HG03521 (cell line): ENCODE measurements around the gene PTPRO.

Source experiments
- ATAC-seq: cut with Tn5 transposase; IDR thresholded peaks from one replicate; pipeline ENCODE4 v1.9.1; 2021; ENCODE audit warnings: mild to moderate bottlenecking, moderate library complexity; ENCODE audit not compliant: unreplicated experiment

The PTPRO gene

DNA sequence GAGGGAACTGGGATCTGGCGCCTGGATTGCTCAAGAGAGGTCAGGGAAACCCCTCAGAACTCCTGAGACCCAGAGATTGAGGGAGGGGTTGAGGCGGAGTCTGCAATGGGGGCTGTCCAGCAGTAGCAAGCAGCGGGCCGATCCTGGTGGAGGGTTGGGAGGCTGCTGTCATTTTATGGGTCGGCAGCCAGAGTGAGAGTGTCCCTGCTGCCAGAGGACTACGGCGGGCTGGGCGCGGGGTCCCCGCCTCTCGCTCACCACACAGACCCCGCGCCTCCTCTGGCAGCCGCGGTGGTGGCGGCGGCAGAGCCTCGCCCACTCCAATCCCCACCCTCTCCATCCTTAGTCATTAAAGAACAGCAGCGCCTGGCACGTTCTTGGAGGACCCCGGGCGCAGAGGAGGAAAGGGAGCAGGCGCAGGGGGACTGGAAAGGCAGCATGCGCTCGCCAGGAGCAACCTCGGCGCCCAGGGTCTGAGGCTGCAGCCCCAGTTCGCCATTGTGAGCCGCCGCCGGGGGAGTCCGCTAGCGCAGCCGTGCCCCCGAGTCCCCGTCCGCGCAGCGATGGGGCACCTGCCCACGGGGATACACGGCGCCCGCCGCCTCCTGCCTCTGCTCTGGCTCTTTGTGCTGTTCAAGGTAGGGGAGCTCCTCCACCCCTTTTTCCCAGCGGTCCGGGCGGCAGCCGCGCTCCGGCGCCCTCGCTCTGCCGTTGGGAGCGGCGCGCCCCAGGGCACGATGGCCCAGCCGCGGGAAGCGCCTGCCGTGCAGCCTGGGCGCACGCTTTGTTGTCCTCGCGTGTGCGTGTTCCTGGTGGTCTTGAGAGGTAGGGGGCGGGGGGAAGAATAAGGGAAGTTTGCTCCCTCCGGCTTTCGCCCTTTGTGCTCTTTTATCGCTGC, at the start of gene PTPRO:
Gene PTPRO, plus strand, starts transcription at position 345 of the 898 bp plus-strand sequence.
- no peak for ATAC-seq

DNA sequence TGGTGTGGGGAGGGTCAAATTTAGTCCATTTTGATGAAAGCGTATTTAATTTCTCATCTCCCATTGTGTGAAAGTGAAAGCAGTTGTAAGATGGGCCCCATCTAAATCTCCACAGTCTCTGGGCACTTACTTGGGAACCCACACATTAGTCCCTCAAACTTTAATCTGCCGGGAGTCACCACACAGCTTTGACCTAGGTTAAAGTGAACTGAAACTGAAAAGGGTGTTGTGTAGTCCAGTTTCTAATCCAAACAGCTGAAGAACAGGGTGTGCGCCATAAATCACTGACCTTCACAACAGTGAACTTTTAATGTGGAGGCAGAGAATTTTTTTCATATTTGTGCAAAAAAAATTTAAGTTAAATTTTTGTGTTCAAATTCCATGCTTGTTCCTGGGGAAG, 48.4 kb upstream of the PTPRO start:
- no peak for ATAC-seq

DNA sequence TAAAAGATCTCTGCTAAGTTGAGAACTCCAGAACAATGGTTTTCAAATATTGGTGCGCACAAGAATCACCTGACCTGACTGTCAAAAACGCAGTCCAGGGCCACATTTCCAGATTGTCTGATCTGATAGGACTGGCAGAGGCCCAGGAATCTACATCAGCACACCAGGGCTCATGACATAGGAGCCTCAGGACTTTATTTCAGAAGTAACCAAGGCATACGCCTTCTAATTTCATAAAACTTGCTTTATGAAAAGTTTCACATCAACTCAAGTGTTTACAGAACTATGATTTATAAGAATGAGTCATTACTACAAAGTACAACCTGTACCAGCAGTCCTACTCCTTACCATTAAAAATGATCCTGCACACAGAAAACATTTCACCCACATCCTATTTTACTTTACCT, 47.7 kb upstream of the PTPRO start:
- no peak for ATAC-seq

DNA sequence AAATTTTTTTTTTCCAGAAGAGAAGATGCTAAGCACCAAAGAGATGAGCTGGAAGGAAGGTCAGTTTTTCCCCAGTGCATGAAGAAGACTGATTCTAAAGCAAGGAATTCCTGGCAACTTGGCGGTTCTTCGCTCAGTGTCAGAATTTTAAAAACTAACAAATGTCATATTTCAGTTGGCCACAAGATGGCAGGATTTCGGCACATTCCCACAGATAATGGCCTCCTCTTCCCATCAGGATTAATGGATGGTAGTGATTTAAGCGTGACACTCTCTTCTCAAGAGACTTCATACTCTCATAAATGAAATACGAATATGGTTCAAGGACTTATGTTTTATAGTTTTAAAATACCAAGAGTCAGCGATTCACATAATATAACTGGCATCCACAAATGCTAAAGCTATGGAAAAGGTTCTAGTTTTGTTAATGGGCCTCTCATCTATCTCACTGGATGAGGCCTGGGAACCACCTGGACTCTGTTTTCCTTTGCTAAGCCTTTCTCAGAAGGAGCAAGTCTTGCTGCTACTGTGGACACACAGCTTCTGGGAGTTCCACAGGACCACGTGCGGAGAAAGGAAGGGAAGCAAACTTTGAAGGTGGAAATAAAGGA, 46.1 kb upstream of the PTPRO start:
- no peak for ATAC-seq

DNA sequence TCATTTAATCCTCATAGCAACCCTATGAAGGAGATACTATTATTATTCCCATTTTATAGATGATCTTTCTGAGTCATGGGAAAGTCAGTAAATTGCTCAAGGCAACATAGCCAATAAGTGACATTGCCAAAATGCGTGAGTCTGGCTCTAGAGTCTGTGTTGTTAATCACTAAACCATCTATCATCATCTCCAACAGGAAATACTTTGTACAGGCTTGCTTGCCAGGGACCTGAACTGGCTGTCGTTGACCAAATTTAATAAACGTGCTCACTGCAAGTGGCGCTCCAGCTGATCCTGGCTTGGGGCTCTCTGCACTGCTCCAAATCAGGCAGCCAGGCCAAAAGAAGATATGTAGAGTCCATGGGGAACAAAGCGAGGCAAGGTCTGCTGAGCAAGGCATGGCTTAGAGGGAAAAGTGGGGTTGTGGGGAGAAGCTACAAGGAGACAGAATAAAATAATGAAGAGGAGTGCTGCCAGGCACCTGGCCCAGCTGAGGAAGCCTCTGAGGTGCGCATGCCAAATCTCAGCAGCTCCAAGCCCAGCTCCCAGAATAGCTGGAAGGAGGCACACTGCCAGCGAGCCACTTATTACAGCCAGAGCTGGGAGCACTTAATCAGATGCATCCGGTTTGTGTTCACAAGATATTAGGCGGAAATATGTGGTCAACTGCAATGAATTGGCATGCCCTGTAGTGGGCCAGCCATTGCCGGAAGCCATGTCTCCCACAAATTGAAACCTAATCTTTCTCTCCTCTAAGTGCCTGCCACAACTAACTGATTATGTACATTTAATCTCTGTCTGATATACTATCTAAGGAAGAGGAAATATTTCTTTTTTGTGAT, 43.3 kb upstream of the PTPRO start:
- ATAC-seq = peak; percentile 86

DNA sequence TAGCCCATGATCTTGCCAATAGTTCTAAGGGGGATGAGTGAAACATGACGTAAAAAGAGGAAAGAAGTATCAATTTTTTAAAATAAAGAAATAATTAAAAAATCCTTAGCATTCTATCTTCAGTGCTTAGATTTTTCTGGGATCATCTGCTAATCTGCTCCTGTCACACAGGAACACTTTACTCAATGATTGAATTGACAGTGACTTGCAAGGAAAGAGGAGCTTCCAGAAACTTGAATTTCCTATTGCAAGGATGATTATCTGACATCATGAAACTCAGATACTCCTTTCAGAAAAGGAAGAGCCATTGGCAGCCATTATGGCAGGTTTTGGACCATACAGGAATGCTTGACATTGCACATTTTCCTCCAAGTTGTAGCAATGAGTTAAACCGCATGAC, 41.4 kb upstream of the PTPRO start:
- ATAC-seq = no peak

DNA sequence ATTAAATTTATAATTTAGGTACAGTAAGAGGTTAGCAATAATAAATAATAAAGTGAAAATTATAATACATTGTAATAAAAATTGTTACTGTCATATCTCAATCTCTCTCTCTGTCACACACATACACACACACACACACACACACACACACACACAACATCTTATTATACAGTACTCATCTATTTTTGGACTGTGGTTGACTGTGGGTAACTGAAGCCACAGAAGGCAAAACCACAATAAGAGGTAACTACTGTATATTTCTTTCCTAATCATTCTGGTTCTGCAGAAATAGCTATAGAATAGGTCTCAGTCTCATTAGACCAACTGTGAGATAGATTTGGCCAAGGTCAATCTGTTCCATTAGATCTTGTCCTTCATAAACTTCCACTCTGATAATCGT, 33.1 kb upstream of the PTPRO start:
- no peak for ATAC-seq

DNA sequence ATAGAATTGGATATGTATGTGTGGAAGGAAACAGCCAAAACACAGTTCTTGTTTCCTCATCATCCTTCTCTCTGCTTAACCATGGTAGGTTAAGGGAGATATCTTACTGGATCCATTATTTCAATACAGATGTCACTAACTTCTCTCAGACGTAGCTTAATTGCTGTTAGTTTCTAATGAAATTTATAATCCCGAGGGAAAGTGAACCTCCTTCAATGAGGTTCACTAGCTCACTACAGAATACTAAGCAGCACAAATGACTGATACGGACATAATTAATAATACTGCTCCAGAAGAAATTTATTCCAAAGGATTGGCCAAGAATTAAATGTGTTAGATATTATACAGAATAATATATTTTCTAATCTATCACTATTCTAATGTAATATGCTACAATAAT, 28.6 kb upstream of the PTPRO start:
- no peak for ATAC-seq

DNA sequence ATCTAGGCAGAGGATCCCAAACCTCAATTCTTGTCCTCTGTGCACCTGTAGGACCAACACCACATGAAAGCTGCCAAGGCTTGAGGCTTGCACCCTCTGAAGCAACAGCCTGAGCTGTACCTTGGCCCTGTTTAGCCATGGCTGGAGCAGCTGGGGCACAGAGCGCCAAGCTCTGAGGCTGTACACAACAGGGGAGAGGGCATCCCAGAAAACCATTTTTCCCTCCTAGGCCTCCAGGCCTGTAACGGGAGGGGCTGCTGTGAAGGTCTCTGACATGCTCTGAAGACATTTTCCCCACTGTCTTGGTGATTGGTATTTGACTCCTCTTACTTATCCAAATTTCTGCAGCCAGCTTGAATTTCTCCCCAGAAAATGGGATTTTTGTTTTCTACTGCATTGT, 22.4 kb upstream of the PTPRO start:
- ATAC-seq = no peak

DNA sequence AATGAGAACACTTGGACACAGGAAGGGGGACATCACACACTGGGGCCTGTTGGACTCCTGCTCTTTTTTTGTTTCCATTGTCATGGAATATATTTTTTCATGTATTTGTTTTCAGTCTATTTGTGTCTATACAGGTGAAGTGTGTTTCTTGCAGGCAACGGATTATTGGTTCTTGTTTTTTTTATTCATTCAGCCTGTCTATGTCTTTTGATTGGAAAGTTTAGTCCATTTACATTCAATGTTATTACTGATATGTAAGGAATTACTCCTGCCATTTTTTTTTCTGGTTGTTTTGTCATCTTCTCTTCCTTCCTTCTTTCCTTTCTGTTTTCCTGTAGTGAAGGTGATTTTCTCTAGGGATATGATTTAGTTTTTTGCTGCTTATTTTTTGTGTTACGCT, 18.0 kb upstream of the PTPRO start:
- no peak for ATAC-seq

DNA sequence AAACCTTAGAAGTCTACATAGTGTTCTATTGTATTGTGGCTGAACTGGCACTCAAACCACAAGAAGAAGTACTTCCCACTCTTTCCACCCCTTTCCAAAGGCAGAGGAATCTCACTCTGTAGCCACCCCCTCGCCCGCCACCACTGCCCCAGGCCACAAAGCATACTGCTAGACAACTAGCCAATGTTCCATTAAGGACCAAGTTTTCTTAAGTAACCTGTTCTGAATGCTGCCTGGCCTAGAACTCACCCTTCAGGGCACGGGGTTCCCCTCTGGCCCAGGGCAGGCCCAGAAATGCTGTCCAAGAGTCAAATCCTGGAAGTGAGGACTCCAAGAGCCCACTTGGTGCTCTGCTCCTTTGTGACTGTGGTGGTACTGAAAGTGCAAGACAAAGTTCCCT, 15.7 kb upstream of the PTPRO start:
- no peak for ATAC-seq

DNA sequence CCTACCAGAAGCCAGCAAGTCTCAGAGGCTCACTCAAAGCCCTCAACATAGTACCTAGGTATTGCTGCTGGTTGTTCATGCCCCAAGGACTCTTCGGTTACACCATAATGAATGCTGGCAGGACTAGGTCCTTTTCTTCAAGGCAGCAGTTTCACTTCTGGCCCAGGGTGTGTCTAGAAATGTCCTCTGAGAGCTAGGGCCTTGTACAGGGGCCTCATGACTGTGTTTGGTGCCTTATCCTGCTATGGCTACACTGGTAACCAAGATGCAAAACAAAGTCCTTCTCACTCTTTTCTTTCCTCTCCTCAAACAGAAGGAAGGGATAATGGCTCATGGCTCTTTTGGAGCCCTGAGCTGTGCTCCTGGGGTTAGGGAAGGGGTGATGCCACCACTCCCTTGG, 15.2 kb upstream of the PTPRO start:
- no peak for ATAC-seq

DNA sequence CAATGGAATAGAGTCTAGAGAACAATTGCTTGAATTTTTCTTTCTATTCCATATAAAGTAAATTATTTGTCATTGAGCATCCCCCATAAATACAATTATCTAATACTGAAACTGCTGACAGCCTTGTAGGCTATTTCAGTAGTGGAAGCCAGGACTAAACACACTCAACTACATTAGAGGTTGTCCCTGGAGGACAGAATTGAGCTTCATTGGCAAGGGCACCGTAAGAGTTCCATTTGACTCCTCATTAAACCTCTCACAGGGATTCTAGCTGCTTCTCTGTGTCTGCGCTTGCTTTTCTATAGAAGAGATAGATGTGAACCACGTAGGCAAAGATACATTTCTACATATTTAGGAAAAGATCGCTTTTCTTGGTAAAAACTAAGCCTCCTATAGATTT, 3.5 kb upstream of the PTPRO start:
- ATAC-seq = no peak

DNA sequence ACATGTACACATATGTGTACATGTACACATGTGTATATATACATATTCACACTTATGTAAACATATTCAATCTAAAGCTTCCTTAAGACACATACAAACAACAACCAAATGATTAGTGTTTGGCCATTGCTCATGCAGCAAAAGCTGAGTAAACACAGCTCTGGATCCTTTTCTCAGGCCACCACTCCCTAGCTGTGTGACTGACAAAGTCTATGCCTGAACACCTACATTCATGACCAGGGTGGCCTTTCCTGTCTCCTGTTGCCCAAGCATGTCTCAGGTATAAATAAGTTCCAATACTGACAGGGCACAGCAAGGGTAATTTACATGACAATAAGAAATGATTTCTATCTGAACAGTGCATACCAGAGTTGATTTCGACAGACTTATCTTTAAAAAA, 1.4 kb upstream of the PTPRO start:
- no peak for ATAC-seq

DNA sequence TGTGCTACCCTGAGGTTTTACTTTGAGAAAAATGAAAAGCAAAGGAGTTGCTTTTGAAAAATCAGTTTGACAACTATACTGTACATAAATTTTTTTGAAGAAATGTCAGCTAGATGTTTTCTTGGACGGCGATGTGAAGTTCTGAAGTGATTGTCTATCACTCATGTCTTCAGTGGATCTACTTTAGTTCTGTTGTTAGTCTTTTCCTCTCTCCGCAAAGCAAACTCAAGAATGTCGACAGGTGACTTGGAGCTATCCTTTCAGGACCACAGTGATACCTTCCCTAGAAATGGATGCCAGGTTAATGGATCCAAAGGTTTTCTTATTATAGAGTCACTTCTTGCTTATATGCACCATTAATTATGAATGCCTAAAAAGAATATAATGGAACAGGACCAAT, 1.2 kb downstream of the PTPRO start:
- ATAC-seq = no peak

DNA sequence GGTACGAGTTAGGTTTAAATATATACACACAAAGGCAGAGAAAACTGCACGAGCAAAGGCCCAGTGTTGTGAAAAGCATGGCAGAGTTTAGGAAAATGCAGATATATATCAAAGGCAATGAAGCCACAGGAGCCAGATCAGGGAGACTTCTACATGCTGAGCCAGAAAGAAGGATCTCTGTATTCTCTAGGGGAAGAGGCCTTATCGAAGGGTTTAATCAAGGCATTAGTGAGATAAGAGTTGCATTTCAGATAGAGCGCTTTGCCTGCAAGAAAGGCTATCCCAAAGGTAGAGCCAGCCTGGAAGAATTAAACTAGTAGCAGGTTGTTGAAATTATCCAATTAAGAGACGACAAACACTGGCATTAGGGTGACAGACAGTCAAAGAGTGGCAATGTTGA, 7.6 kb downstream of the PTPRO start:
- no peak for ATAC-seq

DNA sequence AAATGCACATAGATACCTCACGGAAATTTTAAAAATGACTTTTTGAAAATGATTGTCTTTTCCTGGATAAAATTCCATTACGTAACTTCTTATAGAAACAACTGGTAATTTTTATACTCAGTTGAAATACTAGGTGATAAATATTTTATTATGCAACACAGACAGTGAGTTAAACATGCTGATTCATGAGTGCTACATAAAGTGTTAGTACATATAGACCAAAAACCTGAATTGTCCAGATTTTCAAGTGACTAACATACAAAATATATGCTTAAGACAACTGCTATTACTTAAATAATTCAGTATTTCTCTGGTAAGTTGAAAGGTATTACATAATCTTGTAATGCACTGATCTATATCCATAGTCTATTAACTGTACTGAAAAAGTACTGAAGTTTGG, 11.9 kb downstream of the PTPRO start:
- no peak for ATAC-seq

DNA sequence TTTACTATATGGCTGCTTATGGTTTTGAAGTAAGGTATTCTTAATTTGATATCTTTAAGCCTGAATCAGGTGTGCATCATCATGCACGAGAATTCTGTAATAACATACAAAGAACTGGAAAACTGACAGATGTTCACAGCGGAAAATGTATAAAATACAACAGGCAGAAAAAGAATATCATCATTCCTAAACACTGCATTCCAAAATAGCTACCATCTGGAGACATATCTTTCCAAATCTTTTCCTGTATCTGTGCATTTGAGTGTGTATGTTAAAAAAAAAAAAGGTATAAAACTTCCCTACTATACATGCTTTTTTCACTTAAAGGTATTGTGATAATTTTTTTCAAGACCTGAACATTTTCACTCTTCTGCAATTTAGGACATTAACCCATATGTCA, 13.7 kb downstream of the PTPRO start:
- ATAC-seq = no peak

DNA sequence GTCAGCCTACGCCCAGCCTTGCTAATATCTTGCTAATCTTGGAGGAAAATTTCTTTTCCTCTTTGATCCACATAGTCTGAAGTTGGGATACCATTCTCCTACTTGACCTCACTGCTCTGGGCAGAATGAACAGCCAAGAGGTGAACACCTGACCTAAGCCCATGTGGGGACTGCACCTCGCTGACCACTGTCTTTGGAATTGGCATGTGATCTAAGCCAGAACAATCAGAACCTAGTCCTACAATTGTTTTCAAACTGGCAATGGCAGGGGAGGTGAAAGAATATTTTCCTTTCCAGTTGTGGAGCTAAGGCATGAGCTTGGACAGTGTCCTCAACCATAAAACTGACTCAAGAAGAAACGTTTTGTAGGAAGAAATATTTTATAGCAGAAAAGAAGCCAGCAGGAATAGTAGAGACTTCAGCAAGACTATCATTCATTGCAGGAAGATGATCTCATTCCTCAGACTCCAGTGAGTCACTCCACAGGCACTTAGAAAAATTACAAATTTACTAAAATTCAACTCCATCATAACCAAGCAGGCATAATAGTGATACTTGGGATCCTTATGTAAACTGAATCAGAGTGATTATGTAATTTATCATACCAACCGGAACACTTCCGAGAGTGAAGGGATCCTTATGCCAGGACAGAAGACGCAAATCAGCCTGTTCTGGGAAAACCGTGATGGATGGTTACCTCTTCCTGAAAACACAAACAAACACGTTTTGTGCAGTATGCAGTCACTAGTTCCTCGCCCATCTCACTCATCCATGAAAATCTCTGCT, 14.7 kb downstream of the PTPRO start:
- no peak for ATAC-seq

DNA sequence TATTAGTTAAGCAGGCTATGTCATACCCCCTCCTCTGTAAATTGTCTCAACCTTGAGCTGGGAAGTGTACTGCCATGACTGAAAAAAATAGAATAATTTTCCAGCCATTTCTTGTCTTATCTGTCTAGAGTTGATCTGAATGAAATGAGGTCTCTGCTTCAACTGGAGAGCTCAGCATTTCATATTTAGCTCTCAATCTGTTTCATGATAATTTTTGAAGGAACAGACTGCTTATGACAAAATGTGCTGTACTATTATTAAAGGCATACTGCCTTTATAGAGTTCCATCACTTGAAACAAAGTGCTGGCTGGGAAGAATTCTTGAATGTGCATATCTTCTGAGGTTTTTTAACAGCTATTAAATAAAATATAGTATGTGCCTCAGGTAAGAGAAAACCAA, 19.1 kb downstream of the PTPRO start:
- ATAC-seq = no peak

DNA sequence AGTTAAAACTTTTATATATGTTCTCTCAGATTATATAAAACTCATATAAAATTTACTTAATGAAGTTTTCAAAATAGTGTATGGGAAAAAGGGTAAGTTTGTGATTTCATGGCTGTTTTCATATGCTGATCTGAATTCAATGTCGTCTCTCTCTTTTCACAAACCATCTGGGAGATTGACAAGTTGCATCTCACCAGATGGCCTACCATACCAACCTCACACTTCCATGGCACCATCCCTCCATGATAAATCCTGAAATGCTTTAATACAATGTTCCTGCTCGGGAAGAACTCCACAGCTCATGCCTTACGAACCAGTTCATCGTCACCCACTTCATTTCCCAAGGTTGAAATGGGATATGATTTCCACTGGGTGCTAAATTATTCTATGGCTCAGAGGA, 22.3 kb downstream of the PTPRO start:
- no peak for ATAC-seq
